Stimulated activated CD4-positive, alpha-beta T cell treated with anti-CD3 and anti-CD28 coated beads, TNF-alpha, amount 100 ng/mL, for 1 hour (primary cell): ENCODE data around the gene TP63.

ENCODE experiments used
- DNase-seq, 3 donors: peaks; one replicate each; pipeline ENCODE4 v3.0.0-alpha.2; 2020; ENCODE audit warnings: low read depth in 3 of 3, low spot score in 1 of 3

The TP63 gene

DNA sequence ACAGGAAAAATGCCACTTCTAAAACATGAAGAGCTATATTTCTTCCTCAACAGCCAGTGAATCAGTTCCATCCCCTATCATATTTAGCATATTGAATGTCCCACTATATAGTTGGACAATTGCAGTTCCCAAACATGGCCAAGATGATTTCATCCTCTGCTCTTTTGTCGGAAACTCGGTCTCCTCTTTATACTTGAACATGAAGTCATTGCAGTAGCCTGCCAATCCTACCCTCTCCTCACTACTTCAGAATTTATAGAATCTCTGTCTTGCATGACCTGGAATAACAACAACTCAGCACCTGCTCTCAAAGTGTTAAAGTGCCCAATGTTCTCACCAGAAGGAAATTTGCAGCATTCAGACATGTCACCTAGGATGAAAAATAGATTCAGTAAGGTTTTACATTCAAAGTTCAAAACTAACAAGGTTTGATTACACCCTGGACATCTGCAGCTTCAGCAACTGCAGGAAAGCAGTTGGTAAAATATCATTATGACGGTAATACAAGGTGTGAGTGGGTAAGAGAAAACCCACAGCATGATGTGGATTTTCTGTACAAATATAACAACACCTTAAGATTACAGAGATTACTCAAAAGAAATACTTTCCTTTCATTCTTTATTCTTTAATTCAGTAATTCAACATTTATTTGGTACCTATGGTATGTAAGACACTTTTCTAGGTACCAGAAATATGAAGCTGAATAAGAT lies 52.5 kb downstream of the TP63 start:
- DNase-seq = no peak

DNA sequence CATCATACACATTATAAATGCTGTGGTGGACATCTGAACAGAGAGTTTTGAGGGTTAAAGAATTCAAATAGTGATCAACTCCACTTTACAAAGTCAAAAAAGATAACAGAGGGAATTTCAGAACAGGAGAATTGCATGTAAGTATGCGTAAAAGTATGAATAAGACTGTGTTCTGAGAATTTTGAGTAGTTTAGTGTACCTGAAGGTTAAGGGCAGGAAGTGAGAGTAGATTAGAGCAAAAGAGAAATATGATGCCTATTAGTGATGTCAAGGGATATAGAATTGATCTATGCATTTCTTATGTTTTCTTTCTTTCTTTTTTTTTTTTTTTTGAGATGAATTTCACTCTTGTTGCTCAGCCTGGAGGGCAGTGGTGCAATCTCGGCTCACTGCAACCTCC lies 53.1 kb downstream of the TP63 start:
- DNase-seq = no peak

DNA sequence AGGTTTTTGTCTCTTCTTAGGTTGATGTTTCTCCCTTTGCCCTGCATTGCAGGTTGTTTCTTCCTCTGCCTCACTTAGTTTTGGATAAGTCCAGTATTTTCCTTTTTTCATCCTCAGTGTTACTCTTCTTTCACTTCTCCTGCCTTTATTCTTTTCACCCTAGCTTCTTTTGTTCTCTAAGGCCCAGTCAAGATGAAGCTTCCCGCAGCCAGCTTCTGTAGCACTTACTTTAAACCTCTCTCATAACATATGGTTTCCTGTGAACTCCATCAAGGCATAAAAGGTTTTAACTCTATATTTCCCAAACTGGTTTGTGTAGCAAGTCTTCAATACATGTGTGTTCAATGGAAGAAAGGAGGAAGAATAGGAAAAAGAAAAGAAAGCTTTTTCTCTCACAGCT lies 54.1 kb downstream of the TP63 start:
- no peak for DNase-seq

DNA sequence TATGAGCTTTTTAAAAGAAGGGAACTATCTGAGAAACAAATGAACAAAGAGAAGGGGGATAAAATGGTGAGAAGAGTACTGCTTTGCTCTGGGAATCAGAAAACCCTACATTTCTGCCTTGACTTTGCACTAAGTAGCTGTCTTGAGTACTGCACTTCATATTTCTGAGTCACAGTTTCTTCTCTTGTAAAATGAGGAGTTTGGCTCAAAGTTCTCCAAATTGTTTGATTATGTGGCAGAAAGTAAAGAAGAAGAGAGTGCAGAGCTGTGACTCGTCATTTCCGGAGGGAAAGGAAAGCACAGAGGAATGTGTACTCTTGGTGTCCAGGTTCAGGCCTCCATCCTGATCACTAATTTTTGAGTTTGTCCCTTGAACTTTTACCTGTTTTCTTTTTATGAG lies 54.7 kb downstream of the TP63 start:
- DNase-seq = no peak

DNA sequence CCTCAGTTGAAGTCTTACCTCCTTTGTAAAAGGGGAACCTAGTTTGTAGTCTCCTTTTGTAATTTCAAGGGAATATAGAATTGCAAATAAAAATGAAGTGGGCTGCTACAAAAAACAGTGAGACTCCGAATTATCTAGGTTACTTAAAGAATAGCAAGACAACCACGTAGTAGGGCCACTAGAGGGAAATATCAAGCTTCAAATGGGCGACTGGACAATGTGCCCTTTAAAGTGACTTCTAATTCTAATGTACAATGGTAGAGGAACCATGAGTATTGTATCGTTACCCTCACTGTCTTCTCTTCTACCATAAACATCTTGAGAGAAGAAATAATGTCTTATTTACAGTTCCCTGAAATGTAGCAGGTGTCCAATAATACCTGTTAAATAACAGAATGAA lies 56.3 kb downstream of the TP63 start:
- no peak for DNase-seq

DNA sequence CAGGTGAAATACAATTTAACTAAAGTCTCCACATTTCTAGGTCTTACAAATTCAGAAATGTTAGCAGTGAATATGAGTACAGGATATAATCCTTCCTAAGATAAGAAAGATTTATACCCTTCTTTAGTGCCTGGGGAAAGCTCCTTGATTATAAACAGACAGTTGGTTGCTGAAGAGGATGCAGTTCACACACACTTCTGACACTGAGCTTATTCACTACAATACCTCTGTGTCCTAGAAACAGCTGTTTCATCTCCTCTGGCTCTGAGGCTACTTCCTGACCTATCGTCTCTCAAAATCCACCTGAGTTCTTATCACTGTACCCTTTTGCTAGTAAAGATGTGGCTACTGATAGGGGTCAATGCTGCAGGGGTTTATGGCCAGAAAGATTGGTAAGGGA lies 57.1 kb downstream of the TP63 start:
- no peak for DNase-seq

DNA sequence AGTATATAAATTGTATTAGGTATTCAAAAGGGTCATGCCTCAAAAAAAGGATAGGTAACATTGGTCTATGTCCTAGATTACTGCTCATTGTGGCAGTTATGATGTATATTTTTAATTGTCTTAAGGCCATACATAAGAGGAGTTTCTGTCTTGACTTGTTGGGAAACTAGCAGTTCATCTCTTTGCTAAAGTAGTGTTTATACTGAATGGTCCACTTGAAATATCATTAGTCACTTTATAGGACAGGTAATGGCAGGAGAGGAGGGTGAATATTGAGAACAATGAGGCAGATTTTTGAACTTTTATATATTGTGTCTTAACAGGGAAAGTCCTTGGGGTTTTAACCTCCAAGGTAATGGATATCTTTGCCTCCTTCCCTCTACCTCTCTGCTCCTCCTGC lies 58.4 kb downstream of the TP63 start:
- no peak for DNase-seq

DNA sequence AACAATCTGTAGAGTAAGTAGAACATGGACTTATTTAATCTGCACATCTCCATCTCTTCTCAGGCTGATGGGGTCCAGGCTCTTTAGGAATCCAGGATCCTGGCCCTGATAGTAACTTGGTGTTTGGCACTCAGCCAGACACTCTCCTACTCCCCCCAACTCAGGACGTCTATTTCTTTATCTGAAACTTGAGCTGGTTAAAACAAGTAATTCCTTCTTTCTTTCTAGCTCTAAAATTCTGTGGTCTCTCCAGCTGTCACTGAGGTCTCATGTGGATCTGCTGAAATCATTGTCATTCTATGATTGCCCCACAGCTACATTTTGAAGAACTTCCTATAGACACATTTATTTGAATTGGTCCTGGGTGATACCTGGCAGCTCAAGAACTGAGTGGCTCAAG lies 59.0 kb downstream of the TP63 start:
- no peak for DNase-seq

DNA sequence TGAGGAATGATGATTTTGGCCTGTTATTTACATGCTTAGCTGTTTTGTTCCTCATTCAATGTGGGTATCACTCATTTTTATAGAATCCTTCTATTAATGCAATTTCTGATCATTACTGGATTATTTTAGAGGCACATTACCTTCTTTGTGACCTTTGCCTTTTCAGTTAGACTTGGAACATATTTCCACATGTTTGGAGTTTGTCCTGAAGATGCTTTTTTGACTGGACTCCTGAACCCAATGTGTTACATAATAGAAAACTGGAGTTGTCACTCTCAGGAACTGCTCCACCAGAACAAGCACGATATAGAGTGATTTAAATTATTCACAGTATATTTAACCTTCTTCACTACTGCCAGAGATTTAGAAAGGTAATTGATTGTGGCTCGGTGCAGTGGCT lies 59.5 kb downstream of the TP63 start:
- no peak for DNase-seq

DNA sequence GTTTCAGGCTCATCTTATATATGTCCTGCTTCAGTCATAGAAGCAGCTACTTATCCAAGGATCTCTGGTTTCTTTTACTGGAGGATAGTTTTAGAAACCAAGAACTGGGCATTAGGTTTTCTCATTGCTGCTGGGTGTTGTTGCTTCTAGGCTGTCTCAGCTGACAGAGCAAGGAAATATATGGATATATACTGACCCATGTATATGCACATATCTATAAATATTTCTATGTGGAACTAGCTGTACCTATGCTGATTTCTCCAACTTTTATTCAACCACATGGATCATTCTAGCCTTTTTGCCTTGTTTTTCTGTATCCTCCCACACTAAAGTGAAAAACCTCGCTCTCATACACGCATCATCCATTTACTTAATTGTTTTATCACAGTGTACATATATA lies 64.2 kb downstream of the TP63 start:
- no peak for DNase-seq

DNA sequence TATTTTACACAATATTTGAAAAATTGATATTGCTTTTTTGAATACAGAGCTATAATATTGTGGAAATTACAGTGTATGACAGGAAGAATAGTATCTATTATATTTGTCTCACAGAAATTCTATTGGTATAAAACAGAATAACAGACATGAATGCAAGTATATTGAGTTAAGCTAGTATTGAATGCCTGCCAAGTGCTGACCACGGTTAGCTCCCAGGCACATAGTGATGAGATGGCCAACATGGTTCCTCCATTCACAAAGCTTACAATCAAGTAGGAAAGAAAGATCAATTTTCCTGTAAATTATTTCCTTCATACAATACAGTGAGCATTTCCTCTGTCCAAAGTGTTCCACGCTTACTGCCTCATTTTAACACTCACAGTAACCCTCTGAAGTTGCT lies 67.6 kb downstream of the TP63 start:
- DNase-seq = no peak

DNA sequence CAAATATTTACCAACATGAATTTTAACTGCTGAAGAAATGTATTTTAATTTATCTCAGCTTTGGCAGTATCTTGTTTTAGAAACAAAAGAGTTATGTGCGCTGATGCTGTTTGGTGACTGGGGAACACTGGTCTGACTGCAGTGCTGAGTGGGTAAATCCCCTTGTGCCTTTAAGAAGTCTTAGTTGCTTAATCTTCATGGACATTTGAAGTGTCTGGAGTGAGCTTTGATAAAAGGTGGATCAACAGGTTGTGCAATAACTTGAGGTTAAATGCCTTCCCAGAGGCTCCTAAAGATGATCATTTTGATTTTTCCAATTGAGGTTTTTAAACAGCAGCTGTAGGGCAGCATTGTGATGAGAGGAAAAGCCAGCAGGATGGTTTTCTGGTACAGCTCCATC lies 68.7 kb downstream of the TP63 start:
- DNase-seq = no peak

DNA sequence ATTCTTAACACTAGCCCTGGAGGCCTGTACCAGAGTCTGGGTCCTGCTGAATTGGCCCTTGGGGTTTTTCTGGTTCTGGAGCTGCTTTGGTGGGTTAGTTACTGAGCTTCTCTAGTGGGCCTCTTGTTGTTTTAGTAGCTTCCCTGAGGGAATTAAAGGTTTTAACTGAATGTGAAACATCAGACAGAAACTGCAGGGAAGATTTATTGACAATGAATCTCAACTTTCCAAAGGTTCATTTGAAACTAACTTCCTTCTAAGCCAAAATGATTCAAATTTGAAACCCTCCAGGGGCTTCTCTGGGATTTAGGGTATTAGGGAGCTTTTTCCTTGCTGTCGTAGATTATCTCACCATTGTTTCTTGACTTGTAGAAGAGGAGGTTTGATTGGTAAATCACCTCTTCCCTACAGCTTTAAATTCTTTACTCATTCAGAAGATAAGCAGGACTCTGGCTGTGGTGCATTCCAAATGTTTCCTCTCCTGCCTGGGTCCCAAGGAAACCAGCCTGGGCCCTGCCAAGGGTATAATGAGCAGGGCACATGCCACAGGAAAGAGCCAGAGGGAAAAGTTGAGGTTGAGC lies 71.0 kb downstream of the TP63 start:
- no peak for DNase-seq

DNA sequence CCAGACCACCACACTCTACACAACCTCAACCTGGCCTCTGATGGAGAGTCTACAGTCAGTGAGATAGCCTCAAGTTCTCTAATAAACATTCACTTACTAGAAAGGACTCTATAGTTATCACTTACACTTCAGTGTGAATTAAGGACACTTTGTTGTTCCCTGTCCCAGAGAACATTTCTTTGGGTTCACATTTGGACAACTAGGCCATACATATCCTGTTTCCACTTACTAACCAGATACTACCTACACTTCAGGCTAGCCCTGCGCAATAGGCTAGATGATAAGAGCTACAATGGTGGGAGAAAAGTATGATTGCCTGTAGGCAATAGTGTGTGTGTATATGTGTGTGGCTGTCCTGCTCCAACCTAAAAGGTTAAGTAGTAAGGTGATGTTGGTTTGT lies 72.7 kb downstream of the TP63 start:
- DNase-seq = no peak

DNA sequence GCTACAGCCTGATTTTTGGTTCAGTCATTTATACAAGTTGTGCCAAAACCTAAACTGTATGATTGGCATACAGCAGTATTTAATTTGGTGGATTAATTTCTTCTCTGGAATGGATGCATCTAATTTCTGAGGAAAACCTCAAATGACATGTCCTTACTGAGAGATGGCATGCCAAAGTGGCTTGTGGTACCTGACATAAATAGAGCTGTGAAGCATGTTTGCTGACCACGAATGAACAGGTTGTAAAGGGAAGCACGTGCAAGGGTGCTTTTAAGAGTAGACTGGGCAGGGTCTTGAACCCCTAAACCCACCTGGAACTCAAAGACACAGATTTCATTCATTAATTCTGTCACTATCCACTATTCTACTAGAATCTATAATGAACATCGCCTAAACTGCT lies 77.2 kb downstream of the TP63 start:
- no peak for DNase-seq

DNA sequence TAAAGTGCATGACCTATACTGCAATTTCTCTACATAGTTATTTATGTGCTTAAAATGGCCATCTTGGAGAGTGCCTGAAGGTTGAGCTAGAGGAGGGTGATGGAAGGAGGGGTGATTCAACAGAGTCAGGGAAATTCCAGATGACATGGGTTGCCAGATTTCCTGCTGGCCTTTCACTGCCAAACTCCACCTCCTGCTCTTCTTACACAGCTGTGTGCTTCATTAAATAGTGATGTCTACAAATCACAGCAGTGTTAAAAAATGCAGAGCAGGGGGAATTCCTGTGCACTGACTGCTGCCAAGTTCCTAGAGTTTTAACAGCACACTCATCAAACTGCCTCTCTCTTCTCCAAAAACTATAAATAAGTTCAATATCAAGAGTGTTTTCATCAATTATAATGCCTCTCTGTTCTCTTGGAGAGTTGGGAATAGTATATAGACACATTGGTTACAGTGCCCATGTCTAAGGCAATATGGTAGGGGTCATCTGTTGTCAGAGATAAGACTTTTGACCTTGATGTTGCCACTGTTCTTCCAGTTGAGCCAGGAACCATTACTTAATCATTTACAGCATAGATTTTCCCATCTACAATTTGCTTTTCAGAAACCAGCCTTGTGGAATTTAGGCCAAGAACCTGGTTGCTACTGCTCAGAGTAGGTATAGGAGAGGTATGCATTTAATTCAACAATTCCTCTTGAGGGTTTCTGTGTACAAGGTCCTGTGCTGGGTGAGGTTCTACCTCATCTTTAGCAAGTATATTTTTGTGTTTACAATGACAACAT lies 79.6 kb downstream of the TP63 start:
- DNase-seq = no peak

DNA sequence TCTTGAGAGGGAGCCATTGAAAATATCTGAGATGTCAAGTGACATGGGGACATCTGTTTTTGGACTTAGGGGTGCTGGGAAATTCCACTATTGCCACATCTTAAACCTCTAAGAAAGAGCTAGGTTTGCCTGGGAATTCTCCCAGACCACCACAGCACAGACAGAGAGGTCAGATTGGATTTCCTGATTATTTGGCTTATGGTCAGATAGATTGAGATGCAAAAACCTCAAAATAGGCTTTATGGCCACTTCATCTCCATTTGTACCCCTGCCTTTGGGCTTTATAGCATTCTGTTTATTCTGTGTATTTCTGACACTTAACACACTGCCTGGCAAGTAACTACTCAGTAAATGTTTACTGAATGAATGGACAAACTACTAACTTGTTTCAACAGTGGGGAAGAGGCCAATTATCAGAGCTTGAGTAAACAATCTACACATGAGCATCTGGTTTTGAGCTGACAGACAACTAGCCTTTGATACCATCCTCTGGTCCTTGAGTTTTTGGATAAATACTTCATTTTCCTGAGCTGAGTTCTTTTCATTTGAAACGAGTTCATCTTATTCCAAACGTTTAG lies 81.8 kb downstream of the TP63 start:
- no peak for DNase-seq

DNA sequence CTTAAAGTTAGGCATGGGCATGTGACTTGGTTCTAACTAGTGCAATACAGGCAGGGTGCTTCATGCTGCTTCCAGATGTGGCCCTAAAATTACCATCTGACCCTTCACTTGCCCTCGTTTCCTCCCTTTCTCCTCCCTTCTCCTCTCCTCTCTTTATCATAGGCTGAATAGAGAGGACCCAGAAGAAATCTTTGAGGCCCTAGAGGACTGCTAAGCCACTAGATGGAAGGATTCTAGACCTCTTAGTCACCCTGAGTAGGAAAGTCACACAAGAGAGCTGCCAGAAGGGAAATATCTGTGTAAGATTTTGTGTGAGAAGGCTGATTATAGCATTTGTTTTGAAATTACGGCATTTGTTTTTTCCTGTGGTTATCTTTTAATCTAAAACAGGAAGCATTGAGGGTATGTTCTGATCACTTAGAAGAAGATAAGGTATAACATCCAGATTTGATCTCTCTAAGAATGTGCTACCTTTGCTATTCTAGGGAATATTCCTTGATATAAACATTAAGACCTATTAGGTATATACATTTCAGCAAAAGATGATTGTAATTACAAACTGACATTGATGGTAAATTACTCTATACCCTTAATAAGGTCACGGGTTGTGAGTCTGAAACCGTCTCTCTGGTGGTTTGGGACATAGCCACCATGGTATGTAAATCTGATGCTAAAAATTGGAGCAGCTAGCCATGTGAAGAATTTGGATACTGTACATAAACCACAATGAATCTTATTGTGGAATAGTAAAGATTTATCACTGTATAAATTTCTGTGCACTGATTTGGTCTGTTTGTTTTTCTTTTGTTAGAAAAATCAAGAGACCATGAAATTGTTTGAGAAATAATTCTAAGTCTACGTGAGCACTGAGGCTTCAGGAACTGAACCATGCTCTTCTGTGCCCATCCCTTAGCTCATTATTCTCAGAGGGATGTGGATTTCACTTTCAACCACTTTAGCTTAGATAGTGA lies 84.1 kb downstream of the TP63 start:
- DNase-seq = no peak

DNA sequence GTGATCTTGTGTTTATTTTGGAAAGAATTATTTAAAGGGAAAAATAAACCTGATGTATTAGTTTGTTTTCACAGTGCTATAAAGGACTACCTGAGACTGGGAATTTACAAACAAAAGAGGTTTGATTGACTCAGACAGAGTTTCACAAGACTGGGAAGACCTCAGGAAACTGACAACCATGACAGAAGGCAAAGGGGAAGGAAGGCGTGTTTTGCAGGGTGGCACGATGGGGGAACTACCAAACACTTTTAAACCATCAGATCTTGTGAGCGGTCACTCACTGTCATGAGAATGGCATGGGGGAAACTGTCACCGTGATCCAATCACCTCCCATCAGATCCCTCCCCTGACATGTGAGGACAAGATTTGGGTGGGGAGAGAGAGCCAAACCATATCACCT lies 87.0 kb downstream of the TP63 start:
- no peak for DNase-seq

DNA sequence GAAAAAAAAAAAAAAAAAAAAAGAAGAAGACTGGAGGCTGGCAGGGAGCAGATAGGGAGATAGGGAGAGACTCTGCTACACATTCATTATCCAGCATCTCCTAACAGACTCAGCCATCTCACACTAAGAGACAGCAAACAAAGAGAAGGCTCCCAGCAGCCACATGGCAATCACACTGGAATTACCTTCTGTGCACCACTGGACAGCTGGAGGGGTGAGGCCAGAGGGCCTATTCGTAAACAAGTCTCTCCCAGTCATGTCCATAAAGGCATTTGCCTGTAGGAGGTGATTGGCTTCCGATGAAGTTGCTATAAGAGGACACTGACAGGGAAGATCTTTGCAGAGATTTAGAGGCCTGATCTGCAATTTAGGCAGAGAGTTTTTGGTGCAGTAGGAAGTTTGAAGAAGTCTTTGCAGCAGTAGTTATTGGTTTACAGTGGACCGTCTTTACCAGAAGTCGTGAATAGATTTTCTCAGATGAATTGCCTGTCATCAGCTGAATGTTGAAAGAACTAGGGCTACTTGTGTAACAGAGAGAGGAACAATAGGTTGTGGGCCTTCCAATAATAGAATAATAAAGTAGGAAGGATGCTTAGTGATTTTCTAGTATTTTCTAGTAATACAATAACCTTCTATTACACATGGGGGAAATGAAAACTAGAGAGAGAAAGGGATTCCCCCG lies 89.7 kb downstream of the TP63 start:
- DNase-seq = no peak
